GM12878 (cell line): ENCODE results near the gene DOLPP1. TPM values are rescaled to one million over a fixed set of nuclear protein-coding genes. Genes with fewer than 3 reads are reported as not detected.

Source experiments
- BHLHE40 ChIP-seq, 2 experiments: fragments of 450-650 bp in 1 of 2; IDR thresholded peaks; 2 replicates each; pipeline ENCODE4 v1.6.1; 2011 to 2017; ENCODE audit warnings: low read depth in 2 of 2, borderline replicate concordance in 1 of 2, improper control_type of control experiment in 1 of 2, low read length in 1 of 2, mild to moderate bottlenecking in 1 of 2
- BMI1 ChIP-seq: fragments of 450-650 bp; IDR thresholded peaks from 2 replicates; pipeline ENCODE4 v1.6.1; 2016; ENCODE audit warnings: mild to moderate bottlenecking, moderate library complexity, borderline replicate concordance
- CREM ChIP-seq: IDR thresholded peaks from 2 replicates; pipeline ENCODE4 v1.6.1; 2014; ENCODE audit warnings: antibody characterized with exemption, low read depth
- HDAC6 ChIP-seq: fragments of 200-600 bp; sonication (generic); IDR thresholded peaks from one replicate; pipeline ENCODE4 v1.8.0; 2017; ENCODE audit warnings: antibody characterized with exemption; ENCODE audit not compliant: unreplicated experiment
- MYB ChIP-seq: fragments of 150-350 bp; IDR thresholded peaks from 2 replicates; pipeline ENCODE4 v1.6.1; 2014; ENCODE audit warnings: mild to moderate bottlenecking, low read depth, low read length, borderline replicate concordance
- NFYB ChIP-seq: IDR thresholded peaks from 2 replicates; pipeline ENCODE4 v1.6.1; 2011; ENCODE audit warnings: low read depth, mild to moderate bottlenecking, low read length, improper control_type of control experiment, moderate library complexity; ENCODE audit not compliant: insufficient read depth
- NR2C1 ChIP-seq: fragments of 450-650 bp; IDR thresholded peaks from 2 replicates; pipeline ENCODE4 v1.6.1; 2017; ENCODE audit warnings: antibody characterized with exemption, mild to moderate bottlenecking, moderate library complexity
- NR2F1 ChIP-seq: fragments of 450-650 bp; conservative IDR thresholded peaks from 2 replicates; pipeline ENCODE4 v1.6.1; 2017; ENCODE audit warnings: mild to moderate bottlenecking
- PKNOX1 ChIP-seq: fragments of 450-650 bp; IDR thresholded peaks from 2 replicates; pipeline ENCODE4 v1.6.1; 2016; ENCODE audit warnings: mild to moderate bottlenecking
- RELB ChIP-seq: fragments of 450-650 bp; IDR thresholded peaks from 2 replicates; pipeline ENCODE4 v1.6.1; 2017; ENCODE audit warnings: low read depth, mild to moderate bottlenecking, moderate library complexity
- SIX5 ChIP-seq: IDR thresholded peaks from 2 replicates; pipeline ENCODE4 v1.6.1; 2011; ENCODE audit warnings: mild to moderate bottlenecking, low read depth, low read length, moderate library complexity; ENCODE audit not compliant: severe bottlenecking
- SMAD1 ChIP-seq: fragments of 450-650 bp; IDR thresholded peaks from 2 replicates; pipeline ENCODE4 v1.6.1; 2018; ENCODE audit warnings: mild to moderate bottlenecking, low read depth; ENCODE audit not compliant: partially characterized antibody
- SMAD5 ChIP-seq: IDR thresholded peaks from 2 replicates; pipeline ENCODE4 v1.6.1; 2016; ENCODE audit warnings: antibody characterized with exemption, low read depth
- SMARCA5 ChIP-seq: fragments of 450-650 bp; IDR thresholded peaks from 2 replicates; pipeline ENCODE4 v1.6.1; 2017; ENCODE audit warnings: mild to moderate bottlenecking
- SREBF1 ChIP-seq: IDR thresholded peaks from 2 replicates; pipeline ENCODE4 v1.6.1; 2012; ENCODE audit warnings: mild to moderate bottlenecking, low read length
- STAT1 ChIP-seq: fragments of 450-650 bp; conservative IDR thresholded peaks from 2 replicates; pipeline ENCODE4 v1.6.1; 2014; ENCODE audit warnings: antibody characterized with exemption, mild to moderate bottlenecking
- TCF12 ChIP-seq: IDR thresholded peaks from 2 replicates; pipeline ENCODE4 v1.6.1; 2011; ENCODE audit warnings: low read depth, mild to moderate bottlenecking, low read length
- polyA plus RNA-seq, 11 experiments: library from polyadenylated mRNA; depleted of rRNA in 4 of 11; unstranded in 6 of 11; stranded (reverse) in 5 of 11; fragments of >200 nt; fragmentation: Nextera tagmentation in 4 of 11; fragmentation: Illumina TruSeq in 1 of 11; extraction: Ambion mirVana in 4 of 11; extraction: Trizol in 1 of 11; gene quantifications; 1 replicate in 1 of 11; 2 replicates in 10 of 11; pipeline versions ENCODE4 v1.2.1 to v1.2.3, GENCODE V29; 2011 to 2016; ENCODE audit warnings: inconsistent platforms in 2 of 11, missing spikeins in 2 of 11, low read depth in 1 of 11
- total RNA-seq, 4 experiments: library from RNA; depleted of rRNA in 3 of 4; stranded (reverse); fragments of >200 nt in 3 of 4; fragmentation: Illumina TruSeq in 1 of 4; extraction: Trizol in 1 of 4; gene quantifications; 2 replicates each; pipeline versions ENCODE4 v1.2.1 to v1.2.3, GENCODE V29; 2013 to 2021
- TF ChIP-seq, protein P1 (sequence below): fragments of 450-650 bp; IDR thresholded peaks from 2 replicates; pipeline ENCODE4 v1.6.1; 2017; ENCODE audit warnings: mild to moderate bottlenecking, moderate library complexity
- TF ChIP-seq, protein P2 (sequence below): fragments of 450-650 bp; IDR thresholded peaks from 2 replicates; pipeline ENCODE4 v1.6.1; 2017; ENCODE audit warnings: mild to moderate bottlenecking, moderate library complexity

Gene DOLPP1
- total and polyA plus RNA-seq, 10 of the 15 experiments (the other 5 are each of a cell fraction or from before 2014, with no cell fraction given): 0.76 to 19.9 (median 13.4) TPM

- TF ChIP-seq, protein P1, sequence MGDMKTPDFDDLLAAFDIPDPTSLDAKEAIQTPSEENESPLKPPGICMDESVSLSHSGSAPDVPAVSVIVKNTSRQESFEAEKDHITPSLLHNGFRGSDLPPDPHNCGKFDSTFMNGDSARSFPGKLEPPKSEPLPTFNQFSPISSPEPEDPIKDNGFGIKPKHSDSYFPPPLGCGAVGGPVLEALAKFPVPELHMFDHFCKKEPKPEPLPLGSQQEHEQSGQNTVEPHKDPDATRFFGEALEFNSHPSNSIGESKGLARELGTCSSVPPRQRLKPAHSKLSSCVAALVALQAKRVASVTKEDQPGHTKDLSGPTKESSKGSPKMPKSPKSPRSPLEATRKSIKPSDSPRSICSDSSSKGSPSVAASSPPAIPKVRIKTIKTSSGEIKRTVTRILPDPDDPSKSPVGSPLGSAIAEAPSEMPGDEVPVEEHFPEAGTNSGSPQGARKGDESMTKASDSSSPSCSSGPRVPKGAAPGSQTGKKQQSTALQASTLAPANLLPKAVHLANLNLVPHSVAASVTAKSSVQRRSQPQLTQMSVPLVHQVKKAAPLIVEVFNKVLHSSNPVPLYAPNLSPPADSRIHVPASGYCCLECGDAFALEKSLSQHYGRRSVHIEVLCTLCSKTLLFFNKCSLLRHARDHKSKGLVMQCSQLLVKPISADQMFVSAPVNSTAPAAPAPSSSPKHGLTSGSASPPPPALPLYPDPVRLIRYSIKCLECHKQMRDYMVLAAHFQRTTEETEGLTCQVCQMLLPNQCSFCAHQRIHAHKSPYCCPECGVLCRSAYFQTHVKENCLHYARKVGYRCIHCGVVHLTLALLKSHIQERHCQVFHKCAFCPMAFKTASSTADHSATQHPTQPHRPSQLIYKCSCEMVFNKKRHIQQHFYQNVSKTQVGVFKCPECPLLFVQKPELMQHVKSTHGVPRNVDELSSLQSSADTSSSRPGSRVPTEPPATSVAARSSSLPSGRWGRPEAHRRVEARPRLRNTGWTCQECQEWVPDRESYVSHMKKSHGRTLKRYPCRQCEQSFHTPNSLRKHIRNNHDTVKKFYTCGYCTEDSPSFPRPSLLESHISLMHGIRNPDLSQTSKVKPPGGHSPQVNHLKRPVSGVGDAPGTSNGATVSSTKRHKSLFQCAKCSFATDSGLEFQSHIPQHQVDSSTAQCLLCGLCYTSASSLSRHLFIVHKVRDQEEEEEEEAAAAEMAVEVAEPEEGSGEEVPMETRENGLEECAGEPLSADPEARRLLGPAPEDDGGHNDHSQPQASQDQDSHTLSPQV: 0 out of 2 replicates have a peak, but pooled peaks have one; percentile 39
- peak; percentile 48; the same call in 1 of the 2 replicates for TF ChIP-seq CREM
- peak; percentile 40; the same call in 1 of the 2 replicates for TF ChIP-seq TCF12
- peak; percentile 91; the same call in 1 of the 2 replicates for TF ChIP-seq STAT1
- no peak for TF ChIP-seq BMI1
- TF ChIP-seq NR2C1: peak; percentile 80
- peak; percentile 63; the same call in 1 of the 2 replicates for TF ChIP-seq NFYB
- no peak for TF ChIP-seq SREBF1
- TF ChIP-seq RELB: peak; percentile 71
- TF ChIP-seq SMAD1: peak; percentile 43
- no peak for TF ChIP-seq HDAC6
- peak; percentile 92 for TF ChIP-seq MYB
- peak; percentile 31 for TF ChIP-seq NR2F1
- TF ChIP-seq SMAD5: peak; percentile 67; the same call in 1 of the 2 replicates
- peak; percentile 98 for TF ChIP-seq SMARCA5
- TF ChIP-seq PKNOX1: peak; percentile 77
- TF ChIP-seq SIX5: peak; percentile 62
- TF ChIP-seq, protein P2, sequence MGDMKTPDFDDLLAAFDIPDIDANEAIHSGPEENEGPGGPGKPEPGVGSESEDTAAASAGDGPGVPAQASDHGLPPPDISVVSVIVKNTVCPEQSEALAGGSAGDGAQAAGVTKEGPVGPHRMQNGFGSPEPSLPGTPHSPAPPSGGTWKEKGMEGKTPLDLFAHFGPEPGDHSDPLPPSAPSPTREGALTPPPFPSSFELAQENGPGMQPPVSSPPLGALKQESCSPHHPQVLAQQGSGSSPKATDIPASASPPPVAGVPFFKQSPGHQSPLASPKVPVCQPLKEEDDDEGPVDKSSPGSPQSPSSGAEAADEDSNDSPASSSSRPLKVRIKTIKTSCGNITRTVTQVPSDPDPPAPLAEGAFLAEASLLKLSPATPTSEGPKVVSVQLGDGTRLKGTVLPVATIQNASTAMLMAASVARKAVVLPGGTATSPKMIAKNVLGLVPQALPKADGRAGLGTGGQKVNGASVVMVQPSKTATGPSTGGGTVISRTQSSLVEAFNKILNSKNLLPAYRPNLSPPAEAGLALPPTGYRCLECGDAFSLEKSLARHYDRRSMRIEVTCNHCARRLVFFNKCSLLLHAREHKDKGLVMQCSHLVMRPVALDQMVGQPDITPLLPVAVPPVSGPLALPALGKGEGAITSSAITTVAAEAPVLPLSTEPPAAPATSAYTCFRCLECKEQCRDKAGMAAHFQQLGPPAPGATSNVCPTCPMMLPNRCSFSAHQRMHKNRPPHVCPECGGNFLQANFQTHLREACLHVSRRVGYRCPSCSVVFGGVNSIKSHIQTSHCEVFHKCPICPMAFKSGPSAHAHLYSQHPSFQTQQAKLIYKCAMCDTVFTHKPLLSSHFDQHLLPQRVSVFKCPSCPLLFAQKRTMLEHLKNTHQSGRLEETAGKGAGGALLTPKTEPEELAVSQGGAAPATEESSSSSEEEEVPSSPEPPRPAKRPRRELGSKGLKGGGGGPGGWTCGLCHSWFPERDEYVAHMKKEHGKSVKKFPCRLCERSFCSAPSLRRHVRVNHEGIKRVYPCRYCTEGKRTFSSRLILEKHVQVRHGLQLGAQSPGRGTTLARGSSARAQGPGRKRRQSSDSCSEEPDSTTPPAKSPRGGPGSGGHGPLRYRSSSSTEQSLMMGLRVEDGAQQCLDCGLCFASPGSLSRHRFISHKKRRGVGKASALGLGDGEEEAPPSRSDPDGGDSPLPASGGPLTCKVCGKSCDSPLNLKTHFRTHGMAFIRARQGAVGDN: peak; percentile 53; the same call in 1 of the 2 replicates
- TF ChIP-seq BHLHE40 (IDR thresholded peaks at IDR 0.05; ENCODE audit: borderline replicate concordance in 1 of 2, low read depth in 2 of 2, low read length in 1 of 2): peak in 1 of 2 experiments; percentile 53; a peak in 1 of 4 replicates
Observed at GRCh38 chr9:129110740-129111527, 30.0 kb downstream of the DOLPP1 start, which contains the start of the genes CRAT and PTPA (continued).
